Measurements from ENCODE around the gene ELOVL1.

The ELOVL1 gene

GRCh38 chr1:43387976-43388599 is 20.3 kb upstream of the ELOVL1 start:
- Histone ChIP-seq H2BK12ac (ENCODE audit: low read length) (no peak overlapping the region), H3K4ac (ENCODE audit: low read depth, low read length) (no peak overlapping the region)

GRCh38 chr1:43386676-43387075 is 18.9 kb upstream of the ELOVL1 start:
- Histone ChIP-seq H2BK120ac (ENCODE audit: insufficient read depth, low read length, poor library complexity) (no peak overlapping the region), H3K27me3 (ENCODE audit: insufficient read depth, low read length) (no peaks in the 10 kb centered on the region), H3K23ac (ENCODE audit: low read length) (no peak overlapping the region), H3K14ac (ENCODE audit: low read length) (no peak overlapping the region), H2BK12ac (ENCODE audit: low read length) (no peak overlapping the region), H3K4me2 (ENCODE audit: low read length) (no peak overlapping the region), H3K79me2 (ENCODE audit: control insufficient read depth, insufficient read depth, low read length, poor library complexity) (peaks cover 13% of the 10 kb centered on the region), H3K79me1 (ENCODE audit: low read length) (peaks cover 10% of the 10 kb centered on the region), H3K27ac (ENCODE audit: low read depth, low read length) (no peak overlapping the region), H4K12ac (ENCODE audit: low read depth, low read length) (no peak overlapping the region), H2AFZ (ENCODE audit: insufficient read depth, low read length, poor library complexity) (no peak overlapping the region), H3K36me3 (ENCODE audit: control insufficient read depth in 1 of 2, insufficient read depth in 2 of 2, low read length in 2 of 2) (peaks cover 22 to 55% of the 10 kb centered on the region in 2 experiments), H3K4me3 (ENCODE audit: low read depth, low read length) (no peak overlapping the region), H3K4ac (ENCODE audit: low read depth, low read length) (no peak overlapping the region), H2BK5ac (ENCODE audit: low read depth, low read length, poor library complexity) (no peak overlapping the region), H3K4me1 (ENCODE audit: control insufficient read depth in 1 of 2, insufficient read depth in 2 of 2, low read length in 2 of 2) (peaks cover 6% of the 10 kb centered on the region in 2 experiments), H3K18ac (ENCODE audit: low read length) (no peak overlapping the region), H3K9ac (ENCODE audit: low read length) (no peak overlapping the region), H2AK5ac (ENCODE audit: low read length) (no peak overlapping the region), H3K9me3 (ENCODE audit: insufficient read depth, low read depth, low read length) (no peaks in the 10 kb centered on the region), H4K8ac (ENCODE audit: low read depth, low read length) (no peak overlapping the region), H4K91ac (ENCODE audit: low read depth, low read length) (no peak overlapping the region)
- peak; percentile 81 to 91 for DNase-seq
- WGBS (ENCODE audit: extremely low coverage, insufficient coverage, insufficient read length): no CpG with 5 or more reads among the region's 6 CpGs

More at GRCh38 chr1:43387976-43388599, 20.3 kb upstream of the ELOVL1 start:
- Histone ChIP-seq H3K18ac (ENCODE audit: low read length) (no peak overlapping the region), H3K14ac (ENCODE audit: low read length) (no peak overlapping the region), H3K27ac (ENCODE audit: low read depth, low read length) (no peak overlapping the region), H3K79me2 (ENCODE audit: control insufficient read depth, insufficient read depth, low read length, poor library complexity) (peaks cover 13% of the 10 kb centered on the region), H4K91ac (ENCODE audit: low read depth, low read length) (no peak overlapping the region), H4K8ac (ENCODE audit: low read depth, low read length) (no peak overlapping the region), H3K4me1 (ENCODE audit: control insufficient read depth in 1 of 2, insufficient read depth in 2 of 2, low read length in 2 of 2) (peaks cover 6% of the 10 kb centered on the region in 2 experiments), H3K9ac (ENCODE audit: low read length) (no peak overlapping the region), H2AK5ac (ENCODE audit: low read length) (no peak overlapping the region), H3K23ac (ENCODE audit: low read length) (no peak overlapping the region), H2BK5ac (ENCODE audit: low read depth, low read length, poor library complexity) (no peak overlapping the region), H3K4me2 (ENCODE audit: low read length) (peak overlapping the region; percentile 92), H3K36me3 (ENCODE audit: control insufficient read depth in 1 of 2, insufficient read depth in 2 of 2, low read length in 2 of 2) (peaks cover 16 to 42% of the 10 kb centered on the region in 2 experiments), H2AFZ (ENCODE audit: insufficient read depth, low read length, poor library complexity) (no peak overlapping the region), H4K12ac (ENCODE audit: low read depth, low read length) (no peak overlapping the region), H3K27me3 (ENCODE audit: insufficient read depth, low read length) (no peaks in the 10 kb centered on the region), H3K79me1 (ENCODE audit: low read length) (peaks cover 10% of the 10 kb centered on the region), H2BK120ac (ENCODE audit: insufficient read depth, low read length, poor library complexity) (no peak overlapping the region), H3K4me3 (ENCODE audit: low read depth, low read length) (no peak overlapping the region), H3K9me3 (ENCODE audit: insufficient read depth, low read depth, low read length) (no peaks in the 10 kb centered on the region)
- WGBS (ENCODE audit: extremely low coverage, insufficient coverage, insufficient read length): no CpG with 5 or more reads among the region's 4 CpGs
- peak; percentile 87 to 88 for DNase-seq

DNA sequence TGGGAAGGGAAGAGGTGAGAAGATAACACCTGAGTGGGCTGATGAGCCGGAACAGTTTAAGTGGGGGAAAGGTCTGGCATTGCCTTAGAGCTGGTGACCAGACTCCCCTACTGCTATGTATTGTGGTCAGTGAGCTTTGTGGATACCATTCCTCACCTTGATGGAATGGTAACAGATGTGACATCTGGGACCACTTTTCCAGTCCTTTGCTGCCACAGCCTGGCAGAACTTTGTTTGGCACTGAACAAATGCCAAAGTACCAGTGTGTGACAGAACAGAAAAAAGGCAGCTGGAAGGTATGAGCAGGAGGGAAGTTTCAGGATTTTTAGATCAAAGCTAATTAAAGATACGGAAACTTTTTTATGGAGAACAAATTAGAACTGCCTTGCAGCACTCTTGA is 15.6 kb upstream of the ELOVL1 start:
- Histone ChIP-seq H3K4ac (ENCODE audit: low read depth, low read length) (no peak overlapping the region), H3K27me3 (ENCODE audit: insufficient read depth, low read length) (no peaks in the 10 kb centered on the region), H3K9ac (ENCODE audit: low read length) (no peak overlapping the region), H3K4me2 (ENCODE audit: low read length) (no peak overlapping the region), H3K18ac (ENCODE audit: low read length) (no peak overlapping the region), H3K4me1 (ENCODE audit: control insufficient read depth in 1 of 2, insufficient read depth in 2 of 2, low read length in 2 of 2) (peaks cover 2 to 3% of the 10 kb centered on the region in 2 experiments), H3K14ac (ENCODE audit: low read length) (no peak overlapping the region), H3K79me2 (ENCODE audit: control insufficient read depth, insufficient read depth, low read length, poor library complexity) (peaks cover under 1% of the 10 kb centered on the region), H3K79me1 (ENCODE audit: low read length) (no peaks in the 10 kb centered on the region), H4K8ac (ENCODE audit: low read depth, low read length) (no peak overlapping the region), H4K91ac (ENCODE audit: low read depth, low read length) (no peak overlapping the region), H2BK12ac (ENCODE audit: low read length) (no peak overlapping the region), H3K9me3 (ENCODE audit: insufficient read depth, low read depth, low read length) (no peaks in the 10 kb centered on the region), H3K23ac (ENCODE audit: low read length) (no peak overlapping the region), H2AK5ac (ENCODE audit: low read length) (no peak overlapping the region), H3K4me3 (ENCODE audit: low read depth, low read length) (no peak overlapping the region), H3K27ac (ENCODE audit: low read depth, low read length) (no peak overlapping the region), H2BK120ac (ENCODE audit: insufficient read depth, low read length, poor library complexity) (no peak overlapping the region), H4K12ac (ENCODE audit: low read depth, low read length) (no peak overlapping the region), H2BK5ac (ENCODE audit: low read depth, low read length, poor library complexity) (no peak overlapping the region), H2AFZ (ENCODE audit: insufficient read depth, low read length, poor library complexity) (no peak overlapping the region), H3K36me3 (ENCODE audit: control insufficient read depth in 1 of 2, insufficient read depth in 2 of 2, low read length in 2 of 2) (peaks cover 22 to 57% of the 10 kb centered on the region in 2 experiments)
- no peak for DNase-seq
- no CpG with 5 or more reads among the region's 2 CpGs for WGBS (ENCODE audit: extremely low coverage, insufficient coverage, insufficient read length)

DNA sequence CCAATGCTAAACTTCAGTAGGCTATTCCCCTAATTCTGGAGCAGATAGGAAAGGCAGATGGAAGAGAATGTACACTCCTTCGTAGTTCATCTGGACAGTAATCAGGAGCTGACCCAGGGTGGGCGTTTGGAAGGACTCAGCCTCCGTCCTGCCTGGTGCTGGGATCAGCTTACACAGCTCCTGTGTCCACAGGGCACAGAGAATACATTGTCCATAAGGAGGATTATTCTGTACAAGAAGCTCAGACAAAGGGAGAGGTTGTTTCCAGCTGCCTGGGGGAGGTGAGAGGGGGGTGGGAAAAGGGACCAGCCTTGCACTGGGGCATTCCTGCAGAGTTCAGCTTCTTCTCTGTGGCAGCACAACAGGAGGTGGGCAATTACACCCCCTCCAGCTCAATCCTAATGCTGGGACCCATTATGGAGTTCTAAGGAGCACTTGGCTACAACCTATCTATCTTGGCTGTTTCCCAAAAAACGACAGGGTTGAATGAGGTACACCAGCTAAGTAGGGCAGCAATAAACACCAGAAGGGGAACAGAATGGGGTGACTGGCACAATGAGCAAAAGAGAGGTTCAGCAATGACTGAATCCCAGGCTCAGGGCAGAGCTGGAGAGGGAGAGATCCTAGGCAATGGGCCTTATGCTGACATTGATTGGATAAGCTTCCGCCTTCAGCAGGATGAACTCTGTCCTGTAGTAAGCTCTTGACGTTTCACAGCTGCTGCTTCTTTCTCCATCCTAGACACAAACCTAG is 14.4 kb upstream of the ELOVL1 start:
- no peak overlapping the region for H2BK12ac ChIP-seq (ENCODE audit: low read length)
- no peak overlapping the region for H3K4ac ChIP-seq (ENCODE audit: low read depth, low read length)
- H4K12ac ChIP-seq (ENCODE audit: low read depth, low read length): no peak overlapping the region
- no peak overlapping the region for H3K4me2 ChIP-seq (ENCODE audit: low read length)
- H3K36me3 ChIP-seq (ENCODE audit: control insufficient read depth in 1 of 2, insufficient read depth in 2 of 2, low read length in 2 of 2): peaks cover 22 to 53% of the 10 kb centered on the region in 2 experiments
- H3K27me3 ChIP-seq (ENCODE audit: insufficient read depth, low read length): no peaks in the 10 kb centered on the region
- no peaks in the 10 kb centered on the region for H3K4me1 ChIP-seq (ENCODE audit: control insufficient read depth in 1 of 2, insufficient read depth in 2 of 2, low read length in 2 of 2)
- no peak overlapping the region for H3K27ac ChIP-seq (ENCODE audit: low read depth, low read length)
- DNase-seq: no peak
- no peak overlapping the region for H2AFZ ChIP-seq (ENCODE audit: insufficient read depth, low read length, poor library complexity)
- no peak overlapping the region for H3K18ac ChIP-seq (ENCODE audit: low read length)
- no peak overlapping the region for H3K9ac ChIP-seq (ENCODE audit: low read length)
- no CpG with 5 or more reads among the region's 6 CpGs for WGBS (ENCODE audit: extremely low coverage, insufficient coverage, insufficient read length)
- H3K4me3 ChIP-seq (ENCODE audit: low read depth, low read length): no peak overlapping the region
- no peaks in the 10 kb centered on the region for H3K9me3 ChIP-seq (ENCODE audit: insufficient read depth, low read depth, low read length)
- H3K23ac ChIP-seq (ENCODE audit: low read length): no peak overlapping the region
- no peak overlapping the region for H2BK120ac ChIP-seq (ENCODE audit: insufficient read depth, low read length, poor library complexity)
- no peaks in the 10 kb centered on the region for H3K79me1 ChIP-seq (ENCODE audit: low read length)
- no peak overlapping the region for H4K91ac ChIP-seq (ENCODE audit: low read depth, low read length)
- no peak overlapping the region for H4K8ac ChIP-seq (ENCODE audit: low read depth, low read length)
- no peak overlapping the region for H2BK5ac ChIP-seq (ENCODE audit: low read depth, low read length, poor library complexity)
- H3K79me2 ChIP-seq (ENCODE audit: control insufficient read depth, insufficient read depth, low read length, poor library complexity): no peaks in the 10 kb centered on the region
- H3K14ac ChIP-seq (ENCODE audit: low read length): no peak overlapping the region
- no peak overlapping the region for H2AK5ac ChIP-seq (ENCODE audit: low read length)
